Neural cell (in vitro differentiated cells): ENCODE data around the gene FAM171A2. TPM values are rescaled to one million over a fixed set of nuclear protein-coding genes. Genes with fewer than 3 reads are reported as not detected.

ENCODE experiments used
- H2AFZ ChIP-seq: fragments of 200-600, 300-800 bp; sonication (generic), shearing (Covaris generic); 2 replicates; pipeline ENCODE4 v1.6.0; 2014; ENCODE audit warnings: low read depth, mild to moderate bottlenecking, antibody characterized with exemption, low read length, moderate library complexity
- H3F3A ChIP-seq: fragments of 200-600 bp; shearing (Covaris generic); 2 replicates; pipeline ENCODE4 v1.6.1; 2016; ENCODE audit warnings: mild to moderate bottlenecking, moderate library complexity, mixed read lengths, antibody characterized with exemption, low read length; ENCODE audit not compliant: insufficient read depth, poor library complexity, severe bottlenecking
- H3K27ac ChIP-seq: fragments of 200-600, 300-800 bp; sonication (generic), shearing (Covaris generic); 2 replicates; pipeline ENCODE4 v1.5.1; 2014; ENCODE audit warnings: mild to moderate bottlenecking, low read length, moderate library complexity
- H3K27me3 ChIP-seq: fragments of 300-800, 200-600 bp; sonication (generic), shearing (Covaris generic); 2 replicates; pipeline ENCODE4 v1.6.0; 2014; ENCODE audit warnings: mild to moderate bottlenecking, low read depth, low read length, moderate library complexity; ENCODE audit not compliant: insufficient read depth
- H3K36me3 ChIP-seq: fragments of 300-800, 200-600 bp; sonication (generic), shearing (Covaris generic); 2 replicates; pipeline ENCODE4 v1.5.1; 2014; ENCODE audit warnings: mild to moderate bottlenecking, antibody characterized with exemption, low read length, moderate library complexity; ENCODE audit not compliant: insufficient read depth
- H3K4me2 ChIP-seq: fragments of 300-800, 200-600 bp; sonication (generic), shearing (Covaris generic); 2 replicates; pipeline ENCODE4 v1.6.0; 2014; ENCODE audit warnings: mild to moderate bottlenecking, low read length
- H3K4me3 ChIP-seq: fragments of 300-800, 200-600 bp; sonication (generic), shearing (Covaris generic); 2 replicates; pipeline ENCODE4 v1.5.1; 2014; ENCODE audit warnings: mild to moderate bottlenecking, low read length, moderate library complexity
- H3K79me2 ChIP-seq: fragments of 200-600 bp; shearing (Covaris generic); replicated peaks from 2 replicates; pipeline ENCODE4 v1.6.0; 2014; ENCODE audit warnings: mild to moderate bottlenecking, low read length, moderate library complexity; ENCODE audit not compliant: insufficient read depth
- H3K9ac ChIP-seq: fragments of 300-800, 200-600 bp; sonication (generic), shearing (Covaris generic); 2 replicates; pipeline ENCODE4 v1.6.1; 2016; ENCODE audit warnings: mild to moderate bottlenecking, low read length, mixed read lengths
- H3K9me2 ChIP-seq: fragments of 200-600 bp; shearing (Covaris generic); 2 replicates; pipeline ENCODE4 v1.6.1; 2016; ENCODE audit warnings: mild to moderate bottlenecking, low read length, mixed read lengths; ENCODE audit not compliant: insufficient read depth
- H3K9me3 ChIP-seq: fragments of 200-600, 300-800 bp; sonication (generic), shearing (Covaris generic); 2 replicates; pipeline ENCODE4 v1.6.1; 2016; ENCODE audit warnings: mild to moderate bottlenecking, mixed run types, low read length, moderate library complexity, mixed read lengths
- H4K20me1 ChIP-seq: fragments of 200-600 bp; shearing (Covaris generic); 2 replicates; pipeline ENCODE4 v1.6.1; 2016; ENCODE audit warnings: mild to moderate bottlenecking, mixed run types; ENCODE audit not compliant: insufficient read depth
- EP300 ChIP-seq: fragments of 450-650 bp; conservative IDR thresholded peaks from 2 replicates; pipeline ENCODE4 v1.6.1; 2014; ENCODE audit warnings: antibody characterized with exemption, mild to moderate bottlenecking, moderate library complexity; ENCODE audit not compliant: poor library complexity, severe bottlenecking
- EZH2 ChIP-seq: fragments of 200-600, 300-800 bp; shearing (Covaris generic), sonication (generic); IDR thresholded peaks from 2 replicates; pipeline ENCODE4 v1.6.1; 2014; ENCODE audit warnings: antibody characterized with exemption, low read length, borderline replicate concordance, mild to moderate bottlenecking; ENCODE audit not compliant: insufficient read depth, poor library complexity, severe bottlenecking
- MXI1 ChIP-seq: fragments of 450-650 bp; conservative IDR thresholded peaks from 2 replicates; pipeline ENCODE4 v1.6.1; 2014; ENCODE audit warnings: antibody characterized with exemption, mild to moderate bottlenecking; ENCODE audit not compliant: poor library complexity, severe bottlenecking
- POLR2AphosphoS5 ChIP-seq: IDR thresholded peaks from 2 replicates; pipeline ENCODE4 v1.6.1; 2012
- RAD21 ChIP-seq: fragments of 450-650 bp; conservative IDR thresholded peaks from 2 replicates; pipeline ENCODE4 v1.6.1; 2014; ENCODE audit warnings: antibody characterized with exemption, mild to moderate bottlenecking, moderate library complexity
- SMC3 ChIP-seq: fragments of 450-650 bp; conservative IDR thresholded peaks from 2 replicates; pipeline ENCODE4 v1.6.1; 2014; ENCODE audit warnings: antibody characterized with exemption, mild to moderate bottlenecking, moderate library complexity; ENCODE audit not compliant: poor library complexity
- TAF1 ChIP-seq: IDR thresholded peaks from 2 replicates; pipeline ENCODE4 v1.6.1; 2012; ENCODE audit warnings: low read depth
- polyA plus RNA-seq: library from polyadenylated mRNA; depleted of rRNA; stranded (reverse); fragments of >200 nt; gene quantifications from 2 replicates; pipeline ENCODE4 v1.2.3, GENCODE V29; 2014
- TF ChIP-seq, protein P1 (sequence below): fragments of 450-650 bp; IDR thresholded peaks from 2 replicates; pipeline ENCODE4 v1.5.1; 2014; ENCODE audit warnings: antibody characterized with exemption, mild to moderate bottlenecking, moderate library complexity; ENCODE audit not compliant: poor library complexity, severe bottlenecking
- TF ChIP-seq, protein P2 (sequence below): IDR thresholded peaks from 2 replicates; pipeline ENCODE4 v1.6.1; 2012; ENCODE audit warnings: borderline replicate concordance

FAM171A2 gene
- polyA plus RNA-seq, 1 donor from 2014 or later: 73.6 TPM

DNA sequence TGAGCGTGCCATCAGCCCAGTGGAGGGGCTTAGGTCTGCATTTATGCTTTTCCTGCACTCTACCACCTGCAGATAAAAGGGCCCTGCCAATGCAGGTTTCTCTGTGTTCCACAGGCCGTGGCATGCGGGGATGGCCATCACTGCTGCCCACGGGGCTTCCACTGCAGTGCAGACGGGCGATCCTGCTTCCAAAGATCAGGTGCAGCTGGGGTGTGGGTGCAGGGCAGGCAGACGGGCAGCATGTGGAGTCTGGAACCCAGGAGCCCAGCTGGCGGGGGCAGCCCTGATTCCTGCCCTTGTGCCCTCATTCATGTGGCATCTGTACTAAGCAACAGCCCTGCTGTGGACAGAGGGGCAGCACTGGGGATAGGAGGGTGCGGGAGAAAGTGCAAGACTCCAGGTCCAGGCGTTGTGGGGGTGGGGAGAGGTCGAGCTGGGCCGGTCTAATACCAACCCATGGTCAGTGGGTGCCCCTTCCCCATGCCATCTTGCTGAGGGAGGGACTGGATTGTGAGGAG lies 14.0 kb downstream of the FAM171A2 start:
- H3K4me2 ChIP-seq: no peak overlapping the region
- H2AFZ ChIP-seq: no peak overlapping the region
- no peak overlapping the region for H3K9ac ChIP-seq
- no peaks in the 10 kb centered on the region for H3K36me3 ChIP-seq
- H3K9me2 ChIP-seq: no peaks in the 10 kb centered on the region
- no peaks in the 10 kb centered on the region for H3F3A ChIP-seq
- H3K27me3 ChIP-seq: no peaks in the 10 kb centered on the region
- H3K79me2 ChIP-seq: no peaks in the 10 kb centered on the region
- no peak overlapping the region for H3K27ac ChIP-seq
- no peaks in the 10 kb centered on the region for H3K9me3 ChIP-seq
- no peak for TF ChIP-seq EZH2
- no peak for TF ChIP-seq POLR2AphosphoS5
- TF ChIP-seq, protein P1, sequence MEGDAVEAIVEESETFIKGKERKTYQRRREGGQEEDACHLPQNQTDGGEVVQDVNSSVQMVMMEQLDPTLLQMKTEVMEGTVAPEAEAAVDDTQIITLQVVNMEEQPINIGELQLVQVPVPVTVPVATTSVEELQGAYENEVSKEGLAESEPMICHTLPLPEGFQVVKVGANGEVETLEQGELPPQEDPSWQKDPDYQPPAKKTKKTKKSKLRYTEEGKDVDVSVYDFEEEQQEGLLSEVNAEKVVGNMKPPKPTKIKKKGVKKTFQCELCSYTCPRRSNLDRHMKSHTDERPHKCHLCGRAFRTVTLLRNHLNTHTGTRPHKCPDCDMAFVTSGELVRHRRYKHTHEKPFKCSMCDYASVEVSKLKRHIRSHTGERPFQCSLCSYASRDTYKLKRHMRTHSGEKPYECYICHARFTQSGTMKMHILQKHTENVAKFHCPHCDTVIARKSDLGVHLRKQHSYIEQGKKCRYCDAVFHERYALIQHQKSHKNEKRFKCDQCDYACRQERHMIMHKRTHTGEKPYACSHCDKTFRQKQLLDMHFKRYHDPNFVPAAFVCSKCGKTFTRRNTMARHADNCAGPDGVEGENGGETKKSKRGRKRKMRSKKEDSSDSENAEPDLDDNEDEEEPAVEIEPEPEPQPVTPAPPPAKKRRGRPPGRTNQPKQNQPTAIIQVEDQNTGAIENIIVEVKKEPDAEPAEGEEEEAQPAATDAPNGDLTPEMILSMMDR: no peak
- no peak for TF ChIP-seq TAF1
- H3K4me3 ChIP-seq: no peak overlapping the region
- H4K20me1 ChIP-seq: peaks cover 4% of the 10 kb centered on the region

DNA sequence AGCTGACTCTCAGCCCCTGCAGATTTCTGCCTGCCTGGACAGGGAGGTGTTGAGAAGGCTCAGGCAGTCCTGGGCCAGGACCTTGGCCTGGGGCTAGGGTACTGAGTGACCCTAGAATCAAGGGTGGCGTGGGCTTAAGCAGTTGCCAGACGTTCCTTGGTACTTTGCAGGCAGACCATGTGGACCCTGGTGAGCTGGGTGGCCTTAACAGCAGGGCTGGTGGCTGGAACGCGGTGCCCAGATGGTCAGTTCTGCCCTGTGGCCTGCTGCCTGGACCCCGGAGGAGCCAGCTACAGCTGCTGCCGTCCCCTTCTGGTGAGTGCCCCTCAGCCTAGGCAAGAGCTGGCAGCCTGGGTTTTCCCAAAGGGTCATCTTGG lies 14.7 kb downstream of the FAM171A2 start:
- no peaks in the 10 kb centered on the region for H3K36me3 ChIP-seq
- no peaks in the 10 kb centered on the region for H3K27me3 ChIP-seq
- H3K79me2 ChIP-seq: no peaks in the 10 kb centered on the region
- no peaks in the 10 kb centered on the region for H3K9me2 ChIP-seq
- H2AFZ ChIP-seq: no peak overlapping the region
- H3K4me2 ChIP-seq: no peak overlapping the region
- no peak overlapping the region for H3K27ac ChIP-seq
- H3K4me3 ChIP-seq: no peak overlapping the region
- H4K20me1 ChIP-seq: peaks cover 4% of the 10 kb centered on the region
- no peaks in the 10 kb centered on the region for H3K9me3 ChIP-seq
- no peak overlapping the region for H3K9ac ChIP-seq
- no peaks in the 10 kb centered on the region for H3F3A ChIP-seq
- TF ChIP-seq, protein P1: no peak
- TF ChIP-seq EZH2 (no peak), SMC3 (no peak)

DNA sequence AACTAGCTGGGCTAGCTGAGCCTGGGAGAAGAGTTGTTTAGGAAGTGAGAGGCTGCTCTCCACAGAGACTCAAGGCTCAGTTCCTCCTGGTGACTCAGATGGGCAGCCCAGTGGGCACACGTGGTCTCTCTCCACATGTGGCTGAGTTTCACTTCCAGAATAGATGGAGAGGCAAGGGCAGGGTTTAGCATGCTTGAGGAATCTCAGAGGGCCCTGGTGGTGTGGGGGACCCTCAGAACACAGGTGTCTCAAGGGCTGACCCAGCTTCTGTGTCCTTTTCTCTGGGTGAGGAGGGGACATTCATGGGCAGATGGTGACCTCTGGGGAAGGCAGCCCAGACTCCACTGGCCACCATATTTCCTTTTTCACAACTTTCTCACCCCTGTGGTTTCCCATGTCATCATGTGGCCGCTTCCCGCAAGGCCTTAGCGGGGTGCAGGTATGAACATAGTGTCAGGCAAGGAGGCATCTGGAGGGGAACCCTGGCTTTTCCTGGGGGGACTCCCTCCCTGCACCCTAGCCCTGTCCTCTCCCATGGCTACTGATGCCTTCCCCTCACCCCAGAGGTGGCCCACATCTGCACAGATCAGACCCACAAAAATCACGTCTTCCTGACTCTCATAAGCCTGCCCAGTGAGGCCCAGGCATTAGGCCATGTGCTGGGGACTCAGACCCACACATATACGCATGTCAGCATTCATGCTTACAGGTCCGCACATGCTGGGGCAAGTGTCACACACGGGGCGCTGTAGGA lies 15.2 kb downstream of the FAM171A2 start:
- Histone ChIP-seq H3K27me3 (no peaks in the 10 kb centered on the region), H3F3A (no peaks in the 10 kb centered on the region), H3K9me3 (no peaks in the 10 kb centered on the region), H3K79me2 (no peaks in the 10 kb centered on the region), H3K36me3 (no peaks in the 10 kb centered on the region), H3K4me2 (no peak overlapping the region), H3K9me2 (no peaks in the 10 kb centered on the region), H3K9ac (no peak overlapping the region), H4K20me1 (peaks cover 4% of the 10 kb centered on the region), H3K27ac (no peak overlapping the region), H2AFZ (no peak overlapping the region), H3K4me3 (no peak overlapping the region)
- TF ChIP-seq RAD21 (no peak), MXI1 (no peak), EP300 (no peak), SMC3 (no peak), POLR2AphosphoS5 (no peak), TAF1 (no peak)
- TF ChIP-seq, protein P1: no peak
- TF ChIP-seq, protein P2, sequence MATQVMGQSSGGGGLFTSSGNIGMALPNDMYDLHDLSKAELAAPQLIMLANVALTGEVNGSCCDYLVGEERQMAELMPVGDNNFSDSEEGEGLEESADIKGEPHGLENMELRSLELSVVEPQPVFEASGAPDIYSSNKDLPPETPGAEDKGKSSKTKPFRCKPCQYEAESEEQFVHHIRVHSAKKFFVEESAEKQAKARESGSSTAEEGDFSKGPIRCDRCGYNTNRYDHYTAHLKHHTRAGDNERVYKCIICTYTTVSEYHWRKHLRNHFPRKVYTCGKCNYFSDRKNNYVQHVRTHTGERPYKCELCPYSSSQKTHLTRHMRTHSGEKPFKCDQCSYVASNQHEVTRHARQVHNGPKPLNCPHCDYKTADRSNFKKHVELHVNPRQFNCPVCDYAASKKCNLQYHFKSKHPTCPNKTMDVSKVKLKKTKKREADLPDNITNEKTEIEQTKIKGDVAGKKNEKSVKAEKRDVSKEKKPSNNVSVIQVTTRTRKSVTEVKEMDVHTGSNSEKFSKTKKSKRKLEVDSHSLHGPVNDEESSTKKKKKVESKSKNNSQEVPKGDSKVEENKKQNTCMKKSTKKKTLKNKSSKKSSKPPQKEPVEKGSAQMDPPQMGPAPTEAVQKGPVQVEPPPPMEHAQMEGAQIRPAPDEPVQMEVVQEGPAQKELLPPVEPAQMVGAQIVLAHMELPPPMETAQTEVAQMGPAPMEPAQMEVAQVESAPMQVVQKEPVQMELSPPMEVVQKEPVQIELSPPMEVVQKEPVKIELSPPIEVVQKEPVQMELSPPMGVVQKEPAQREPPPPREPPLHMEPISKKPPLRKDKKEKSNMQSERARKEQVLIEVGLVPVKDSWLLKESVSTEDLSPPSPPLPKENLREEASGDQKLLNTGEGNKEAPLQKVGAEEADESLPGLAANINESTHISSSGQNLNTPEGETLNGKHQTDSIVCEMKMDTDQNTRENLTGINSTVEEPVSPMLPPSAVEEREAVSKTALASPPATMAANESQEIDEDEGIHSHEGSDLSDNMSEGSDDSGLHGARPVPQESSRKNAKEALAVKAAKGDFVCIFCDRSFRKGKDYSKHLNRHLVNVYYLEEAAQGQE: no peak
